Putamen (tissue), 1 donor: ENCODE results near the gene PRSS38.
A peak's percentile ranks its signal among the peaks of the same experiment; 100 is the strongest.

Source experiments
- DNase-seq: peaks from one replicate; pipeline ENCODE4 v3.0.0-alpha.2; 2016; ENCODE audit warnings: low spot score

Gene PRSS38

DNA sequence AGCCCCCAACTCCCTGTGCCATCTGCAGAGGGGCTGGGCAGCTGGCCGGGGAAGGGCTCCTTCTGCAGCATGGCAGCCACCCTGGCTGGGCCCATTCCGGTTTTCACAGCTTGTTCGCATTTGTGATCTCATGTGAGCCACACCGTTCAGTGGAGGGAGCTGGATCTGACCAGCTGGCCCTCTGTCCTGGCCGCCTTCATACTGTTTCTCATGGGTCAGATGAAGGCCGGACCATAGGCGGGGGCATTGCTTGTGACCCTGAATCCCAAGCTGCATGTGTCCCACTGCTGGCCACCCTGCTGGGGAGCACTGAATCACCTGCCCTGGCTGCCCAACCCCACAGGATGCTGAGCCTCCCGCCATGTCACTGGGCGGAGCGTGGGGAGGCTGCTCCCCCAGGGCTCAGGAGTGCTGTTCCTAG lies 36.4 kb upstream of the PRSS38 start:
- no peak for DNase-seq

DNA sequence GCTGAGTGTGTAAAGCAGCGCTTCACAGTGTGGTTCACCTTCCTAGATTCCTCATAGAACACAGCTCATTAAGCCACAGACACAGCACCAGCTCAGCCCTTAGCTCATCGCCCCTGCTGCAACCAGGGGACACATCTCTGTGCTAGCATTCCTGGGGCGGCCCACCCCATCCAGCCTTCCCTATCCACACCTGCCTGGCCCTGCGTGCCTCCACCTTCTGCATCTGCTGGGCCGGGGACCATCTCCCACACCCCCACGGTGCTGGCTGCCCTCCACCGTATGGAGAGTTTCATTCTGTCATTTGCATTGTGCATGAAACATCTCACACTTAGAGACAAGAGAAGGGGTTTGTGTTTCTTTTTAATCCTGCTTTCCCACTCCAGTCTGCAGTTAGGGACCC lies 35.8 kb upstream of the PRSS38 start:
- no peak for DNase-seq

DNA sequence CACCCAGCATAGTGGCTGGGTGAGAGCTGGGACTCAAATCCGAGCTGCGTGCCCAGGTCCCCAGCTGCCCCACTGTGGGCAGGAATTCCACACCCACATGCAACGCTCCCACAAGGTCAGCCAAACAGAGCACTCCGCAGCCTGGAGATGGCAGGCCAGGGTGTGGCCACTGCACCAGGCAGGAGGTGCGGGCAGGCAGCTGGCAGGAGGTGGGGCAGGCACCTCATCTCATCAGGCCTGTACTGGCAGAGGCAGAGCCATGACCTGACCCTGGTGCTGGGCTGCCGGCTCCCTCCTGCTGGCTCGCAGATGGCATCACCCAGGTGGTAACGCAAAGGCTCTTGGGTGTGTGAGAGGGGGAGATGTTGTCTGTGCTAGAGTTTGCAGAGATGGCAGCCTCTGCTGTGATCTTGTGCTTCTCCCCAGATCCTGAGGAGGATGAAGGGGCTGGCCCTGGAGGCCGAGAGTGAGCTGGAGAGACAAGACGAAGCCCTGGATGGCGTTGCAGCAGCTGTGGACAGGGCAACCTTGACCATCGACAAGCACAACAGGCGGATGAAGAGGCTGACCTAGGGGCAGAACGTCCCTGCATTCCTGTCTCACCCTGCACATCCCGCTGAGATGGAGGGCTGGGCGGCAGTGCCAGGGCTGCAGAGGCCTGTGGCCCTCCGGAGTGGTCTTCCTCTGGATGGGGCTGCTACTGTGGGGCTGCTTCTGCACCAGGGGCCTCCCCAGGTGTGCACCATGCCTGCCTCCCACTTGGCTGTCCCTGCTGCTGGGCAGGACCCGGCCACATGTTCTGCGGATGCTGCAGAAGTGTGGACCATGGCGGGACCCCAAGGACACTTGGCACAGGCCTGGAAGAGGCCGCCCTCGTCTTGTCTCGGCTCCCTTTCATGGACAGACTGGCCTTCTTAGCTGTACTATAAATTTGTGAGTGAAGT lies 35.1 kb upstream of the PRSS38 start:
- DNase-seq, result no peak

DNA sequence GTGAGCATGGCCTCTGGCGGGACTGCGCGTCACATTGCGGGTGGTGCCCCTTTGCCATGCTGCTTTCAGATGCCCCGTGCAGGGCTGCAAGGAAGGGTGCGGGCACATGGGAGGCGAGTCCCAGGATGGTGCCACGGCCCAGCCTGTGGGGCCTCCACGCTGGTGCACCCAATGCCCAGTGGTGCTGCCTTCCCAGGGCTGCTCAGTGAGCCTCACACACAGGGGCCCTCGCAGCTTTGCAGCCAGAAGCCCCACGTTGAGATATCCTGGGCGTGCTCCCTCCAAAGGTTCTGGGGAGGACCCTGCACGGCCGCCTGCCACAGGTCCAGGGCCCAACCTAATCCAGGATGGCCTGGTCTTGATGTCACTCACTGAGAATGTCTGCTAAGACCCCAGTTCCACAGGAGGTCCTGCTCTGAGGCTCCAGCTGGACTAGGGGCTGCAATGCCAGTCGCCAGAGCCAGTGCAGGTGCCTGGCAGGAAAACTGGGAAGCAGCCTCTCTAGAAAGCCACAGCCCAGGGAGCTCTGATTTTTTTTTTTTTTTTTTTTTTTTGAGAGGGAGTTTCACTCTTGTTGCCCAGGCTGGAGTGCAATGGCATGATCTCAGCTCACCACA lies 34.1 kb upstream of the PRSS38 start:
- no peak for DNase-seq

DNA sequence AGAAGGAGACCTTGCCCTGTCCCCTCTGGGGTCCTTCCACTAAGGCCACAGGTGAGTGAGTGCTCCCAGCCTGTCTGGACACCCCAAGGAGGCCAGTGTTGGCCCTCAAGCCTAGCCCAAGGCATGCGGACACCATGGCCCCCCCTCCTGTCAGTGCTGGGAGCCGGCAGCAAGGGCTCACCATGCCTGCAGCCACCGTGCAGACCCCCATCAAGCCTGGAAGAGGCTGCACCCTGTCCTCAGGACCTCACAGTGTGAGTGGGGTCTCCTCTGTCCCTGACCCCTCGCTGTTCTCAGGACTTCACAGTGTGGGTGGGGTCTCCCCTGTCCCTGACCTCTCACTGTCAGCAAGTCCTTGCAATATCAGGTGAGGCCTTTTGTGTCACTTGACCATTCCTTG lies 33.2 kb upstream of the PRSS38 start:
- no peak for DNase-seq

DNA sequence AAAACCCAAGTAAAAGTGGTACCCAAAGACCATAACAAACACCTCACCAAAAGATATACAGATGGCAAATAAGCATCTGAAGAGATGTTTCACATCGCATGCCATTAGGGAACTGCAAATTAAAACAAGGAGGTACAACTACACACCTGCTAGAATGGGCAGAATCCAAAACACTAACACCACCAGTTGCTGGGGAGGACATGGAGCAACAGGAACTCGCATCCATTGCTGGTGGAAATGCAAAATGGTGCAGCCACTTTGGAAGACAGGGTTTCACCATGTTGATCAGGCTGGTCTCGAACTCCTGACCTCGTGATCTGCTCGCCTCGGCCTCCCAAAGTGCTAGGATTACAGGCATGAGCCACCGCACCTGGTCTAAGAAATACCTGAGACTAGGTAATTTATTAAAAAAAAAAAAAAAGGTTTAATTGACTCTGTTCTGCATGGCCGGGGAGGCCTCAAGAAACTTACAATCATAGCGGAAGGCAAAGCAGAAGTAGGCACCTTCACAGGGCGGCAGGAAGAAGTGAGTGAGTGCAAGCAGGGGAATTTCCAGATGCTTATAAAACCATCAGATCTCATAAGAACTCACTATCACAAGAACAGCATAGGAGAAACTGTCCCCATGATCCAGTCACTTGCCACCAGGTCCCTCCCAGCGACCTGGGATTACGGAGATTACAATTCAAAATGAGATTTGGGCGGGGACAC lies 30.2 kb upstream of the PRSS38 start:
- no peak for DNase-seq

DNA sequence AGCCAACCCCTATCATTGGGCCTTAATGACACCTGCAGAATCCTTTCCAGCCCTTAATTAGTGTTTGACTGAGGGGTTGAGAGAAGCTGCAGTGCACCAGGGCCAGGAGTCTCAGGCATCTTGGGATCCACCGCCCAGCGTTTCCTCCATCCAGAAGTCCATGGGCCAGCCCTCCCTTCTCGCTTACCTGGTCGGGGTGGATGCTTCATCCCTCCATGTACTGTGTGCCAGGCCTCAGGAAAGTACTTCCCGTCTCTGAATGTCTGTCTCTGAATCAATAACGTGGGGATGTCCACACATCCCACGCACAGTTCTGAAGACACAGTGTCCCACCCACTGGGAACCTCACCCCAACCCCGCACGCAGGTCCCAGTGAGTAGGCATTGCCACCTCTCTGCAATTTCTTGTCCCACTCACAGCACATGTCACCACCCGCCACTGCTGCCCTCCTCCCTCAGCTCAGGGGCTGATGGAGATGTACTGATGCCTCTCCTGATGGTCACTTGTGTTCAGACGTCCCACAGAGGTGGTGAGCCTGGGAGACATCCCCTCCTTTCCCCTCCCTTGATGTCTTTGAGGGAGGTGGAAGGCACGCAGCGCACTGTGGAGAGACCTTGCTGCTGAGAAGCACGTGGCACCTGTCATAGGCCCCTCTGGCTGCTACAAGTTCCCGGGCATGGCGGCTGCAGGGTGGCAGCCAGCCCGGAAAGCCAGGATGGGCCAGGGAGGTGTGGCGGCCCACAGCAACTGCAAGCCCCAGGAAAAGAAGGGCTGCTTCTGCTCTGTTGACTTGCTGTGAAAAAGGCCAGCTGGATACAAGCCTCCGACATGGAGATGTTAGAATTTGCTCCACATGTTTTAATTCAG lies 29.4 kb upstream of the PRSS38 start:
- DNase-seq, result no peak

DNA sequence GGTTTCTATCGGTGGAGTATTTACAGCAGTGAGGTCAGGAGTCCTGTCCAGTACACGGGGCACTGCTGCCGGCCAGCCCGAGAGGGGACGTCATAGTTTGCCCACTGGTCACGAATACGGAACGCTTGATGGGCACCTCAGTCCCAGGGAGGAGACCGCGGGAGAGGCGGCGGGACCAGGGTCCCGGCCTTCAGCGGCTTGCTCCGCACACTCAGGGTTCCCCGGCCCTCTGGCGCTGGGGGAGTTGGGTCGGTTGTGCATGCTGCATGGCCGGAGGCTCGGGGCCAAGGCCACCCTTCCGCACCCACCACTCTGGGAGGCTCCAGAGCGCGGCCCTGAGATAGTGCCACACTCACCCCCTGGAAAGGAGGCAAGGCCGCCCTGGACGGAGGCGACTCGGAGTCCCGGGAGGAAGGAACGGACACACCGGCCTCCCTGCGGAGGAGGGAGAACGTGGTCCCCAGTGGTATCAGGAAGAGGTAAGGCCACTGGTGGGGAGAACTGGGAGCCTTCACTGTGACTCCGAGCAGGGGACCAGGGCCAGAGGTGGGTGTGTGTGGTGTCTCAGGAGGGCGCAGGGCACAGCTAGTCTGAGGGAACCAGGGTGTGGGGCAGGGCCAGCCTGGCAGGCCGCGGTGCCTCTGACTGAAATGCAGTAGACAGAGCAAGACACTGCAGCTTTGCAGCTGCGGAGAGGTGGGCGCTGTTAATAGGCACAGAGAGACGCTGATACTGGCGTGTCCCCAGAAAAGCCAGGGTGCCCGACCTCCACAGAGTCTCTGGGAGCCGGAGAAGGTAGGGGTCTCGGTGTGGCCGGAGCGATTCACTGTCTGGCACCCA lies 28.6 kb upstream of the PRSS38 start:
- DNase-seq, result no peak

DNA sequence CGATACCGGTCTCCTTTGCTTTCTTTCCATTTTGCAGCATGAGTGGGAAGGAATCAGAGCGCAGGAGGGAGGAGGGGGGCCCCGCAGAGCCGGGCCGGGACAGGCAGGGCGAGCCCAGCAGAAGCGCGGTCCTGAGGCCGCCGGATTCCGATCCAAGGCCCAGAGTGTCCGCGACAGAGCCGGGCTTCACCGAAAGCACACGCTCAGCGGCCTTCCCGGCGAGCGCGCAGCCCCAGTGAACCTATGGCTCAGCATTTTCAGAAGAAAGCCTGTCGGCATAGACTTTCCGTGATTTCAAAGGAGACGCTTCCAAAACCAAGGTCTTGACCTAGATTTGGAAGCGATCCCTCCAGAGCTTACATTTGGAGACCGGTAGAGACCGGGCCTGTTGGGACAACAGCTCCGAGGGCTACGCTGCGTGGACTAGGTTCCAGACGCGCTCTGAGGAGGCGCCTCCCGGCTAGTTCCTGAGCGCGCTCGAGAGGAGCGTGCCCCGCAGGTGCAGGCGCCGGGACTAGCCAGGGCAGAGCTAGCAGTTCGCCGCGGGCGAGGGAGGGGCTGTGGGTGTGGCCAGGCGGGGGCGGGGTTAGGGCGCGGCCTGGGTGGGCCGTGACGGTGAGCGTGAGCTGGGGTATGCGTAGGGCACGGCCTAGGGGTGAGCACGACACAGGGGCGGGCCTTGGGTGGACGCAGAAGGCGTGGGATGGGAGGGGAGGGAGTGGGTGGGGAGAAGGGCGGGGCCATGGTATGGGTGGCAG lies 27.8 kb upstream of the PRSS38 start:
- DNase-seq, result peak; percentile 73

DNA sequence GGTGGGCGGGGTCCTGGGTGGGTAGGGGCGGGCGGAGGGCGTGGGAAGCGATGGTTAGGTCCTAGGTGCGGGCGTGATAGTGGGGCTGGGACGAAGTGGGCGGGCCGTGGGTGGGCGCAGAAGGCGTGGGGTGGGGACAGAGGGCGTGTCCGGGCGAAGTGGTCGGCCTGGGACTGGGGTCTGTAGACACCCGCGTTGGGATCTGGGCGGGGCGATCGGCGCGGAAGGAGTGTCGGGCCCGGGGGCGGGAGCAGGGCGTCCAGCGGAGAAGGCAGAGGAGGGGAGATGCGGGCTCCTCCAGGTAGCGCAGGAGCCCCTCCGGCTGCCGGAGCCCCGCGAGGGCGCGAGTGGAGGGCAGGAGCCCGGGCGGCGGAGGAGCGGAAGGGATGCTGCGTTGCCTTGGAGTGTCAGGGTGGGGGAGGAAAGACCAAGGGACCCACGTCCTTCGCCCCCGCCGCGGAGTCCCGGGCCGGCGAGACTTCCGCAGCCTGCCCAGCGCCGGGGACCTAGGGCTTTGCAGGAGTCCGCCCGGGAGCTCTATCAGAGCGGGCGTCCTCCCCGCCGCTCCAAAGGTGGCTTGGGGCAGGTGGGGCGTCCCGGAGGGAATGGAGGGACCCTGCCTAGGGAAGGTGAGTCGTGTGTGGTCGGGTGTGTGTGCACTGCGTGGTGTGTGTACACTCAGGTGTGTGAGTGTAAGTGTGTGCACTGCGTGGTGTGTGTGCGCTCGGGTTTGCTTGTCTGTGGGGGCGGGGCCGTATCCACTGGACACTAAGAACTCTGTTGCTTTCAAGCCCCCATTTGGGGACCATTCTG lies 27.0 kb upstream of the PRSS38 start:
- no peak for DNase-seq

DNA sequence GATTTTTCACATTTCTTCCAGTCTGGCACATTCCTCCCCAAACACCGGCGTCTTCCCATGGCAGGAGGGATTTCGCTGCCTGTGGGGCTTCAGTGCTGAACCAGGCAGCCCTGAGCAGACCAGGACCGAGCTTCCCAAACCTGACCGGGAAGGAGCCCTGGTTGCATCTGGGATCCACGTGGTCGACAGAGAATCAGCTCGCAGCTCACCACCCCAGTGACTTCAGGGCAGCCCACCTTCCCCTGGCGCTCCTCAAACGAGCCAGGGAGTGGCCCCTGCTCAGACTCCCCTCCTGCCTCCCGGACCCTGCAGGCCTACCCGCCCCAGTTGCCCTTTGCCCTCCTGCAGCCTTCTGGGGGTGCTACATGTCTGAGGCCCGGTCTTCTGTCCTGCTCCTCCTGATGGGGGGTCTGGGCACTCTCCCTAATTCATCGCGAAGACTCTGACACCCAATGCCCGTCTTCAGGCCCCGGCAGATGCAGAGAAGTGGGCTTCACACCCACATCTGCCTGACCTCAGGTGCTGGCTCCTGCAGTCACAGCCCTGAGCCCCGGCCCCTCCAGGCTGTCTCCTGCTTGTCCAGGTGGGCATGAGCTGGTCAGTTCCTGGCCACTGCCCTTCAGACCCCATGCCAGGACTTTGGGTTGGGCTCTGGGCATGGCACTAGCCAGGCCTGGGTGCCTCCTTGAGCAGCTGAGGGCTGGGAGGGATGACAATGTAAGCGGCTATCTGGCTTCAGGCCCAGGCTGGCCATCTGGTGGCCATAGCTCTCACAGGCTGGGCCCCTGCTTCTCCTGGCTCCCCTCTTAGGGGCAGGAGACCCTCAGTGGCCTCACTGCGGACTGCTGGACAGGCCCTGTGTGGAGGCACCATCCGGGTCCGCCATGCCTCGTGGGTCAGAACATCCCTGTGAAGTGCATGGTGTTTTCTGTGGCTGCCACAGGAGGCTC lies 26.1 kb upstream of the PRSS38 start:
- no peak for DNase-seq

DNA sequence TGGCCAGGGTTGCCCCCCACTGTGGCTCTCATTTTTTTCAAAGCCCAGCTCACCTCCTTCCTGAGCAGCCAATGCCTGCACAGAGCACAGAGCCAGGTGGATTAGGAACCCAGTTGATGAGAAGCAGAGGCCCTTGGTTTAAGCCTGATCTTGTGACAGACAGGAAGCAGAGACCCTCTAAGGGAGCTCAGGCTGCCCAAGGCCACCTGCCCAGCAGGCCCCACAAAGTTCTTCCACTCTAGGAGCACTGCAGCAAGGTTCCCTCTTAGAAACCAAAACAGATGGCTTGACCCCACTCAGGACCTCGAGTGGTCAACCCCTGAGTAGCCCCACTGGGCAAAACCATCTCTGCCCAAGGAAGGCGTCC lies 25.5 kb upstream of the PRSS38 start:
- no peak for DNase-seq

DNA sequence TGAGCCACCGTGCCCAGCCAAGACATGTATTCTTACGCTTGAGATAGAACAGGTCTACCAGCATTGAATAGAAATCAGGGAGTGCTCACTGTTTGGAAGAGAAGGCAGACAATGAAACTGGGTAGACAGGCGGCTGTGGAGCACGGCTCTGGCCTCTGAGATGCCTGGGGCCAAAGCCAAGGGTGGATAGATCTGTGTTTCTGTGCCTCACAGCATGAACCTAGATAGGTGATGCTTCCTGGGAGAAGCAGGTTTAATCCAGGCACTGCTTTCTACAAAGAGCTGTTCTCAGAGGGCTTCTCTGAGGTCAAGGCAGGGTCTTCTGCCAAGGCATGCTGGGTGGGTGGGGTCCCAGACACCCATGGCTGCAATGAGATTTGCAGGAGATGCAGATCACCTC lies 24.6 kb upstream of the PRSS38 start:
- DNase-seq, result no peak

DNA sequence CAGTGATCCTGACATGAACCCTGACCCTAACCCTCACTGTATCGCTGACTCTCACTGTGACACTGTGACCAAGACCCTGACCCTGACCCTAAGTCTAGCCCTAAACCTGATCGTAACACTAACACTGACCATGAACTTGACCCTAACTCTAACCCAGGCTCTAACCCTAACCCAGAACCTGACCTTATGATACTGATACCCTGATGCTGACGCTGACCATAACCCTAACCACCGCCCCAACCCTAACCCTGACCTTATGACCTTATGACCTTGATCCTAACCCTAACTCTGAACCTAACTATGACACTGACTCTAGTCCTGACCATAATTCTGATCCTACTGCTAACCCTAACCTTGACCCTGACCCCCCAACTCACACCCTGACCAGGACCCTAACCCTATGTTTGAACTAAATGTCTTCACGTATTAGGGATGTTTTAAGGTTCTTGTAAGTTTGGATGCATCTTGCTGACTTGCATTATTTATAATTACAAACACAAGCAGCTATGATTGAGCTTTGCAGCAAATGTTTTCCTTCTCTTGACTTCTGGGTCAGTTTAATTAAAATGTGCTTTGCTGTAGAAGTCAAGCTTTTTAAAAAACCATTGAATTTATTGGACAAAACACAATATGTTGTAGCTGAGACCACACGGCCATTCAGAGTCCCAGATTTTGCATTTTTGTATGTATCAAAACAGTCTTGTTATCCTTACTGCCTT lies 23.9 kb upstream of the PRSS38 start:
- DNase-seq, result no peak

DNA sequence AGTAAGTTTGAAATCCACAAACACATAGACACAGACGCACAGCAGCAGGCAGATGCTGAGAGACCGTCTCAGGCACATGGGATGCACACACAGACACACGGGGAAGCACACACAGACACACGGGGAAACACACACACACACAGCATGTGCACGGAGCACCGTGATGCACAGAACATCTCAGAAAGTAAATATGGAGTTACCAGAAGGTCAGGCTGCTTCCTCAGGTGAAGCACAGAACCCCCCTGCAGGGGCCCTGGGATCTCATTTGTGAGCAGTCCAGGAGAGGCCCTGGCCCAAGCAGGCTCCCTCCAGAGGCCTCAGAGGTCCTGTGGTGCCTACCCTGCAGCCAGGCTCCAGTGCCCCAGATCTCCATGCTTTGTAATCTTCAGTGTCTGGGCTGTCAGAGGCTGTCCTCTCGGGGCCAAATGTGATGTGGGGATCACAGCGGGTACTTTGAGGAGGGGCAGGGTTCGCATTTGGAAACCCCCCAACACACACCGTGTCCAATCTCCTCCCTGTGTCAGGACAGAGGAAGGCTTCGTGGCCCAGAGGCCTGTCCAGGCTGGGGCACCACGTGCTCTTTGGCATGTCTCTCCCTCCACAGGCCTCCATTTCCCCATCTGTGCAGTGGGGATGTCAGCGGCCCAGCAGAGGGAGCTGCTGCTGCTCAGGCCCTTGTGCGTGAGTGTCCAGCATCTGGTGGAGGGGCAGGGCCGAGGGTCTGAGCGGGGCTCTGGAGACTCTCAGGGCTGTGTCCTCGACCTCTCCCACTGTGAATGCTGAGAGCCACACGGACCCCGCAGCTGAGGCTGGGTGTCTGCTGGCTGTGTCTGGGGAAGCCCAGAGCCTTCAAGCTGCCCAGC lies 23.0 kb upstream of the PRSS38 start:
- DNase-seq, result no peak

DNA sequence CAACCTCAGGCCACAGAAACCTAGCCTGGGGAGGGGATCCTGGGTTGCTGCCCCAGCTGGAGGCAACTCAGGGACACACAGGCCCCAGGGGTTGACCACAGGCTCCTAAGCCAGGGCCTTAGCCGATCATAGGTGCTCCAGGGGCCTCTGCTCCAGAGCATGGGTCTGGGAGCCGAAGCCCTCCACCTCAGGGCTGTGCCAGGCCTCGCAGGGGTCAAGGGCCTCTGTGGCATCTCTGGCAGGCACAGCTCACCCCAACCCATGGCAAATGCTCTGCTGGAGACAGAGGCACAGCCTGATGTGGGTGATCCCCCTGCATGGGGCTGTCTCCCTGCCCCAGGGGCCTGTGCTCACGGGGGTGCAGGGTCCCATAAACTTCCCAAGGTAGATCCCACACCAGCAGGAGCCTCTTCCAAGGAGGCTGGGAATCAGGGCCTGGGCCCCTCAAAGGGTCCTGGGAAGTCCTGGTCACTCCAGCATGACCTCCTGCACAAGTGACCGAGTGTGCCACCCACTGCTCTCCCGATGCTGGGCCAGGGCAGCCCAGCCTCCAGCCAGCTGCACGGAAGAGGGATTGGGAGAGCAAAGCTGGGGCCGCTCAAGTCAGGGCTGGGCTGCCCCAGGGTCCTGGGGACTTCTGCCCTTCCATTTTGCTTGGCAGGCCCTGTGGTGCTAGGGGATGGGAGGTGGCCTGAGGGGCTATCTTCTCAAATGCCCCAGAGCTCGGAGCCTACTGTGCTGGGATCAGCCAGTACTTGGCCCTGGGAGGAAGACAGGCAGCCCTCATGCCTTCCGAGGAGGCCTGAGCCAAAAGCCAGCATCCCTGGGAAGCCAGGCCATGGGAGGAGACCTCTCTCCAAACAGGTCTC lies 22.2 kb upstream of the PRSS38 start:
- DNase-seq, result no peak
